Left lung (tissue), 10 donors: Measurements from ENCODE around the gene BRAP. TPM values are rescaled to one million over a fixed set of nuclear protein-coding genes. Genes with fewer than 3 reads are reported as not detected.
A peak's percentile ranks its signal among the peaks of the same experiment; 100 is the strongest.
"Not testable (repeated sequence)": the region's sequence is repeated elsewhere in the genome, so short reads cannot be mapped to it uniquely, and the experiment has no call there.

Experiments
- ATAC-seq: fragments of 200-7000 bp; cut with Tn5 transposase; one replicate; pipeline ENCODE4 v1.9.1; 2020; ENCODE audit warnings: moderate library complexity
- DNase-seq, 4 donors: peaks; one replicate each; pipeline ENCODE4 v3.0.0-alpha.2; 2013 to 2020
- H3K27ac ChIP-seq, 2 donors: fragments of 200-600 bp; sonication (generic) in 1 of 2; one replicate each; pipeline versions ENCODE4 v1.5.0 to v1.8.0; 2020 to 2021
- H3K27me3 ChIP-seq, 2 donors: fragments of 200-600 bp; sonication (generic) in 1 of 2; one replicate each; pipeline versions ENCODE4 v1.5.0 to v1.8.0; 2020 to 2021
- H3K36me3 ChIP-seq, 2 donors: fragments of 200-600 bp; sonication (generic) in 1 of 2; one replicate each; pipeline versions ENCODE4 v1.5.0 to v1.8.0; 2020 to 2021
- H3K4me1 ChIP-seq, 2 donors: fragments of 200-600 bp; one replicate each; pipeline ENCODE4 v1.8.0; 2021
- H3K4me3 ChIP-seq, 2 donors: fragments of 200-600 bp; sonication (generic) in 1 of 2; one replicate each; pipeline versions ENCODE4 v1.5.0 to v1.8.0; 2020 to 2021; ENCODE audit warnings: mild to moderate bottlenecking in 1 of 2
- H3K9me3 ChIP-seq, 2 donors: fragments of 200-600 bp; sonication (generic) in 1 of 2; one replicate each; pipeline versions ENCODE4 v1.5.0 to v1.8.0; 2020 to 2021
- intact Hi-C, 2 donors: fragments of 100-400 bp; cut with DNase I; formaldehyde crosslinking; loops; one replicate each; pipeline versions ENCODE4 v1.11.2 to v1.14.2; 2022
- polyA plus RNA-seq, 6 donors: library from polyadenylated mRNA; unstranded; fragments of 120-200 nt; gene quantifications; one replicate each; pipeline ENCODE4 v1.2.1, GENCODE V29; 2013; ENCODE audit not compliant: insufficient read length in 6 of 6
- total RNA-seq, 2 donors: library from RNA; stranded (reverse); fragmentation: NEBNext Ultra II Directional; extraction: Animal tissue kit (Norgen Biotek cat#: 25700); gene quantifications; one replicate each; pipeline ENCODE4 v1.2.1, GENCODE V29; 2021
- TF ChIP-seq, protein P1 (sequence below), 2 donors: fragments of 200-600 bp; sonication (generic) in 1 of 2; IDR thresholded peaks; one replicate each; pipeline versions ENCODE4 v1.5.0 to v1.8.0; 2021; ENCODE audit warnings: antibody characterized with exemption in 2 of 2
- donor health status: DM: no; HTN: yes; CAD: no.
- donor health status: DM: no; HTN: no; CAD: no.

BRAP gene
- total and polyA plus RNA-seq, 8 donors = 15.2 to 20.1 (median 18.2) TPM

DNA sequence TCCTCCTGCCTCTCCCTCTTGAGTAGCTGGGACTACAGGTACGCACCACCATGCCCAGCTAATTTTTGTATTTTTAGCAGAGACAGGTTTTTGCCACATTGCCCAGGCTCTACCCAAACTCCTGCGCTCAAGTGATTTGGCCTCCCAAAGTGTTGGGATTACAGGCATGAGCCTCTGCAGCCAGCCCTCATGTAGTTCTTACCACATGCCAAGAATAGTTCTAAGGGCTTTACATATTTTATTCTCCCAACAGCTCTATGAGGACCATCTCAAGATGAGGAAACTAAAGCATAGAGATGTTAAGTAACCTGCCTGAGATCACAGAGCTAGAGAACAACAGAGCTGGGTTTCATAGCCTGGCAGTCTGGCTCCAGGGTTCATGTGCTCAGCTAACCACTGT is 43.0 kb upstream of the BRAP start:
- Histone ChIP-seq H3K27ac (no peak overlapping the region), H3K9me3 (no peaks in the 10 kb centered on the region), H3K4me1 (no peaks in the 10 kb centered on the region), H3K4me3 (no peak overlapping the region), H3K27me3 (no peaks in the 10 kb centered on the region), H3K36me3 (peaks cover 0 to 66% of the 10 kb centered on the region in 2 donors)
- ATAC-seq (peak; percentile 49), DNase-seq (no peak)
- intact Hi-C loops = no loop called here
- TF ChIP-seq, protein P1, sequence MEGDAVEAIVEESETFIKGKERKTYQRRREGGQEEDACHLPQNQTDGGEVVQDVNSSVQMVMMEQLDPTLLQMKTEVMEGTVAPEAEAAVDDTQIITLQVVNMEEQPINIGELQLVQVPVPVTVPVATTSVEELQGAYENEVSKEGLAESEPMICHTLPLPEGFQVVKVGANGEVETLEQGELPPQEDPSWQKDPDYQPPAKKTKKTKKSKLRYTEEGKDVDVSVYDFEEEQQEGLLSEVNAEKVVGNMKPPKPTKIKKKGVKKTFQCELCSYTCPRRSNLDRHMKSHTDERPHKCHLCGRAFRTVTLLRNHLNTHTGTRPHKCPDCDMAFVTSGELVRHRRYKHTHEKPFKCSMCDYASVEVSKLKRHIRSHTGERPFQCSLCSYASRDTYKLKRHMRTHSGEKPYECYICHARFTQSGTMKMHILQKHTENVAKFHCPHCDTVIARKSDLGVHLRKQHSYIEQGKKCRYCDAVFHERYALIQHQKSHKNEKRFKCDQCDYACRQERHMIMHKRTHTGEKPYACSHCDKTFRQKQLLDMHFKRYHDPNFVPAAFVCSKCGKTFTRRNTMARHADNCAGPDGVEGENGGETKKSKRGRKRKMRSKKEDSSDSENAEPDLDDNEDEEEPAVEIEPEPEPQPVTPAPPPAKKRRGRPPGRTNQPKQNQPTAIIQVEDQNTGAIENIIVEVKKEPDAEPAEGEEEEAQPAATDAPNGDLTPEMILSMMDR (IDR thresholded peaks at IDR 0.05) = no peak

DNA sequence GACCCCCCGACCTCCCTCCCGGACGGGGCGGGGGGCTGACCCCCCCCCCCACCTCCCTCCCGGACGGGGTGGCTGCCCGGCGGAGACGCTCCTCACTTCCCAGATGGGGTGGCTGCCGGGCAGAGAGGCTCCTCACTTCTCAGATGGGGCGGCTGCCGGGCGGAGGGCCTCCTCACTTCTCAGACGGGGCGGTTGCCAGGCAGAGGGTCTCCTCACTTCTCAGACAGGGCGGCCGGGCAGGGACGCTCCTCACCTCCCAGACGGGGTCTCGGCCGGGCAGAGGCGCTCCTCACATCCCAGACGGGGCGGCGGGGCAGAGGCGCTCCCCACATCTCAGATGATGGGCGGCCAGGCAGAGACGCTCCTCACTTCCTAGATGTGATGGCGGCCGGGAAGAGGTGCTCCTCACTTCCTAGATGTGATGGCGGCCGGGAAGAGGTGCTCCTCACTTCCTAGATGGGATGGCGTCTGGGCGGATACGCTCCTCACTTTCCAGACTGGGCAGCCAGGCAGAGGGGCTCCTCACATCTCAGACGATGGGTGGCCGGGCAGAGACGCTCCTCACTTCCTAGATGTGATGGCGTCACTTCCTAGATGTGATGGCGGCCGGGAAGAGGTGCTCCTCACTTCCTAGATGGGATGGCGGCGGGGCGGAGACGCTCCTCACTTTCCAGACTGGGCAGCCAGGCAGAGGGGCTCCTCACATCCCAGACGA is 38.0 kb upstream of the BRAP start:
- H3K27ac ChIP-seq, H3K4me3 ChIP-seq, H3K27me3 ChIP-seq, H3K4me1 ChIP-seq, ATAC-seq, intact Hi-C loops, H3K9me3 ChIP-seq, DNase-seq: not testable (repeated sequence)
- H3K36me3 ChIP-seq = peaks cover 0 to 72% of the 10 kb centered on the region in 2 donors

DNA sequence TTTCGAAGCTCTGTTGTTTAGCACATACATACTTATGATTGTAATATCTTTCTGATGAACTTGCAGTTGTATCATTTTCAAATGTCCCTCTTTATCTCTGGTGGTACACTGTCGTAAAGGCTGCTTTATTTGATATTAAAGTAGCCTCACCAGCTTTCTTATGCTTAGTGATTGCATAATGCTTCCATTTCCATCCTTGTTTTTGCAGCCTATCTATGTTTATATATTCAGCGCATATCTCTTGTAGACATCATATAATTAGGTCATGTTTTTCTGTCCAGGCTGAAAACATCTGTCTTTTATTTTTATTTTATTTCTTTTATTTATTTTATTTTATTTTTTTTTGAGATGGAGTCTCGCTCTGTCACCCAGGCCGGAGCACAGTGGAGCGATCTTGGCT is 34.7 kb upstream of the BRAP start:
- ATAC-seq = no peak
- intact Hi-C loops = no loop called here
- Histone ChIP-seq H3K4me3 (no peak overlapping the region), H3K9me3 (no peaks in the 10 kb centered on the region), H3K4me1 (no peaks in the 10 kb centered on the region), H3K27ac (no peak overlapping the region), H3K27me3 (no peaks in the 10 kb centered on the region), H3K36me3 (peaks cover 0 to 74% of the 10 kb centered on the region in 2 donors)
- TF ChIP-seq, protein P1 (IDR thresholded peaks at IDR 0.05) = no peak
- DNase-seq = no peak

DNA sequence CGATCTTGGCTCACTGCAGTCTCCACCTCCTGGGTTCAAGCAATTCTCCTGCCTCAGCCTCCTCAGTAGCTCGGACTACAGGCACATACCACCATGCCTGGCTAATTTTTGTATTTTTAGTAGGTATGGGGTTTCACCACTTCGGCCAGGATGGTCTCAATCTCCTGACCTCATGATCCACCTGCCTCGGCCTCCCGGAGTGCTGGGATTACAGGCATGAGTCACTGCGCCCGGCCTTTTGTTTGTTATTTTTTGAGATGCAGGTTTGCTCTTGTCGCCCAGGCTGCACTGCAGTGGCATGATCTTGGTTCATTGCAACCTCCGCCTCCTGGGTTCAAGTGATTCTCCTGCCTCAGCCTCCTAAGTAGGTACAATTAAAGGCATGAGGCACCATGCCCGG is 33.6 kb upstream of the BRAP start:
- intact Hi-C loops, H3K27me3 ChIP-seq, H3K27ac ChIP-seq, H3K9me3 ChIP-seq, DNase-seq, H3K4me3 ChIP-seq, H3K4me1 ChIP-seq, ATAC-seq: not testable (repeated sequence)
- H3K36me3 ChIP-seq = peaks cover 0 to 76% of the 10 kb centered on the region in 2 donors

DNA sequence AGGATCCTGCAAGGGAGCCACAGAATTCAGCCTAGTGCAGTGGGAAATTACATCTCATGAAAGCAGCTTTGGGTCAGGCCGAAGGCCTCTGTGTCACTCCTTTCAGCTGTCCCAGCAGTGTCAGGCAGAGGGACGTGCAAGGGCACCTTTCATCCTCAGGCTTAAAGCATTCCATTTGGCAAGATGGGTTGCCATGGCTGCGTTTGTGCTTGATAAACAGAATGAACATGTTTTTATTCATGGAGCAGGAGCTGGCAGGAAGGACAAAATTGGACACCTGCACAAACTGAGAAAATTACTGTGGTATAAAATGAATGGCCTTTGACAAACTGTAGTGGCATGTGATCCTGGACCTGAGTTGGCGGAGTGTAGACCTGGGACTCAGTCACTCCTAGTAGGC is 29.5 kb upstream of the BRAP start:
- Histone ChIP-seq H3K4me3 (no peak overlapping the region), H3K9me3 (no peaks in the 10 kb centered on the region), H3K36me3 (peaks cover 0 to 91% of the 10 kb centered on the region in 2 donors), H3K27ac (no peak overlapping the region), H3K4me1 (no peaks in the 10 kb centered on the region), H3K27me3 (no peaks in the 10 kb centered on the region)
- ATAC-seq (peak; percentile 27), DNase-seq (peak in 1 of 4 donors; percentile 1)
- TF ChIP-seq, protein P1 (IDR thresholded peaks at IDR 0.05) = no peak
- intact Hi-C loops = no loop called here

DNA sequence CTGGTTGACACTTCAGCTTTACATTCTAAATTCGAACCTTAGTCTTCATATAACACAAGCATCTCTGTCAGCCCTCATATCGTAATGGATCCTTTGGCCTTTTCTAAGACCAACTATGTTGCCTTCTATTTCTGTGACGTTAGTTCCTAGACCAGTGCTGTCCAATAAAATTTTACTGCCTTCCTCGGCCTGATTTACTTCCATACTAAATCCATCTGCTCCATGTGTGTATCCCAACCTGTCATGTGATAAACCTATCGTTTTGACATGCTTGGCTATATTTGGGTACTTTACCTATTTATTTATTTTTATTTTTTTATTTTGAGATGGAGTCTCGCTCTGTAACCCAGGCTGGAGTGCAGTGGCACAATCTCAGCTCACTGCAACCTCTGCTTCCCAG is 20.4 kb upstream of the BRAP start:
- Histone ChIP-seq H3K4me3 (no peak overlapping the region), H3K36me3 (peaks cover 0 to 91% of the 10 kb centered on the region in 2 donors), H3K4me1 (no peaks in the 10 kb centered on the region), H3K9me3 (no peaks in the 10 kb centered on the region), H3K27me3 (no peaks in the 10 kb centered on the region), H3K27ac (no peak overlapping the region)
- TF ChIP-seq, protein P1 (IDR thresholded peaks at IDR 0.05) = no peak
- DNase-seq (no peak), ATAC-seq (no peak)
- intact Hi-C loops = no loop called here
